HCT116 (cell line): Measurements from ENCODE around the gene NEK6. TPM values are rescaled to one million over a fixed set of nuclear protein-coding genes. Genes with fewer than 3 reads are reported as not detected.

ENCODE experiments used
- ATAC-seq: fragments of 200-7000 bp; cut with Tn5 transposase; 2 replicates; pipeline ENCODE4 v1.9.1; 2020; ENCODE audit warnings: mild to moderate bottlenecking, moderate library complexity
- BruUV-seq: library from RNA; stranded (reverse); fragments of 400-500 nt; replicated peaks from 2 replicates; lab custom pipeline; 2021; lab: Mats Ljungman, UMichigan
- CTCF ChIA-PET: fragments of 300-600 bp; sonication (Branson Sonifier 250); formaldehyde crosslinking; loops from one replicate; lab custom pipeline; 2021; ENCODE audit warnings: antibody characterized with exemption; lab: Charles Lee
- POLR2A ChIA-PET: fragments of 300-600, 350-600 bp; sonication (Branson Sonifier 250); formaldehyde crosslinking; loops from one replicate; lab custom pipeline; 2021; ENCODE audit warnings: antibody characterized with exemption; lab: Charles Lee
- RAD21 ChIA-PET, 2 experiments: fragments of 300-600 bp; sonication (Branson Sonifier 250); formaldehyde crosslinking; loops; one replicate each; lab custom pipeline; 2023; ENCODE audit warnings: low total read pairs in 2 of 2; ENCODE audit not compliant: uncharacterized antibody in 2 of 2, unreplicated experiment in 2 of 2, low non-redundant PET in 1 of 2; lab: Charles Lee
- DNase-seq: peaks from one replicate; pipeline ENCODE4 v3.0.0-alpha.2; 2010; ENCODE audit warnings: low read depth, low spot score
- H2AFZ ChIP-seq: fragments of 200-600 bp; shearing (Covaris generic), sonication (generic); 2 replicates; pipeline ENCODE4 v1.6.1; 2017; ENCODE audit warnings: low read depth, mixed run types, mixed read lengths, antibody characterized with exemption, low read length; ENCODE audit not compliant: poor library complexity, severe bottlenecking
- H3K27ac ChIP-seq: 2 replicates; pipeline ENCODE4 v1.5.1; 2012; ENCODE audit warnings: low read depth, low read length
- H3K27me3 ChIP-seq: fragments of 200-600 bp; sonication (generic); 2 replicates; pipeline ENCODE4 v1.6.1; 2016; ENCODE audit warnings: mixed run types, low read length, mixed read lengths; ENCODE audit not compliant: insufficient read depth
- H3K36me3 ChIP-seq, 2 experiments: fragments of 200-500 bp in 1 of 2; fragments of 200-600 bp in 1 of 2; sonication (Bioruptor generic) in 1 of 2; sonication (generic) in 1 of 2; 2 replicates each; pipeline versions ENCODE4 v1.5.1 to v1.6.1; 2014 to 2016; ENCODE audit warnings: low read length in 2 of 2, inconsistent platforms in 1 of 2, mixed read lengths in 1 of 2, mixed run types in 1 of 2; ENCODE audit not compliant: insufficient read depth in 2 of 2, control insufficient read depth in 1 of 2
- H3K4me1 ChIP-seq, 2 experiments: fragments of 200-600 bp in 1 of 2; sonication (generic) in 1 of 2; 2 replicates each; pipeline versions ENCODE4 v1.5.1 to v1.6.1; 2012 to 2017; ENCODE audit warnings: low read length in 2 of 2, inconsistent platforms in 1 of 2, mild to moderate bottlenecking in 1 of 2, mixed read lengths in 1 of 2, mixed run types in 1 of 2, moderate library complexity in 1 of 2; ENCODE audit not compliant: insufficient read depth in 2 of 2, control insufficient read depth in 1 of 2
- H3K4me2 ChIP-seq: fragments of 200-600 bp; sonication (generic); 2 replicates; pipeline ENCODE4 v1.6.1; 2017; ENCODE audit warnings: mixed run types, low read length, mixed read lengths
- H3K4me3 ChIP-seq, 2 experiments: fragments of 200-600 bp in 1 of 2; sonication (generic) in 1 of 2; replicated peaks in 1 of 2; 2 replicates each; pipeline ENCODE4 v1.5.1; 2011 to 2016; ENCODE audit warnings: low read length in 2 of 2, control low read depth in 1 of 2, low read depth in 1 of 2, mild to moderate bottlenecking in 1 of 2, mixed read lengths in 1 of 2, mixed run types in 1 of 2
- H3K79me2 ChIP-seq: fragments of 200-600 bp; sonication (generic); 2 replicates; pipeline ENCODE4 v1.6.1; 2017; ENCODE audit warnings: mild to moderate bottlenecking, mixed run types, low read length, moderate library complexity, mixed read lengths; ENCODE audit not compliant: insufficient read depth
- H3K9ac ChIP-seq: fragments of 200-600 bp; sonication (generic); 2 replicates; pipeline ENCODE4 v1.6.1; 2016; ENCODE audit warnings: low read length, mixed read lengths
- H3K9me2 ChIP-seq: fragments of 200-600 bp; sonication (generic), shearing (Covaris generic); 2 replicates; pipeline ENCODE4 v1.6.1; 2017; ENCODE audit warnings: mixed run types, mild to moderate bottlenecking, moderate library complexity; ENCODE audit not compliant: insufficient read depth
- H3K9me3 ChIP-seq, 2 experiments: fragments of 200-500 bp in 1 of 2; fragments of 200-600 bp in 1 of 2; sonication (Bioruptor generic) in 1 of 2; sonication (generic) in 1 of 2; 2 replicates each; pipeline ENCODE4 v1.6.1; 2014 to 2017; ENCODE audit warnings: low read length in 2 of 2, mixed read lengths in 2 of 2, inconsistent platforms in 1 of 2, low read depth in 1 of 2, mild to moderate bottlenecking in 1 of 2, mixed run types in 1 of 2, moderate library complexity in 1 of 2; ENCODE audit not compliant: control insufficient read depth in 1 of 2, insufficient read depth in 1 of 2
- H4K20me1 ChIP-seq: fragments of 200-600 bp; sonication (generic), shearing (Covaris generic); 2 replicates; pipeline ENCODE4 v1.6.1; 2017; ENCODE audit warnings: mixed run types, mild to moderate bottlenecking, moderate library complexity; ENCODE audit not compliant: insufficient read depth
- CBX3 ChIP-seq: IDR thresholded peaks from 2 replicates; pipeline ENCODE4 v1.6.1; 2012; ENCODE audit warnings: low read depth
- CEBPB ChIP-seq: IDR thresholded peaks from 2 replicates; pipeline ENCODE4 v1.6.1; 2012; ENCODE audit warnings: low read depth
- EGR1 ChIP-seq: IDR thresholded peaks from 2 replicates; pipeline ENCODE4 v1.6.1; 2012; ENCODE audit warnings: low read depth
- EZH2phosphoT487 ChIP-seq: fragments of 200-600 bp; IDR thresholded peaks from 2 replicates; pipeline ENCODE4 v1.6.1; 2018; ENCODE audit warnings: antibody characterized with exemption, borderline replicate concordance
- FOSL1 ChIP-seq: IDR thresholded peaks from 2 replicates; pipeline ENCODE4 v1.6.1; 2012; ENCODE audit warnings: low read depth
- JUND ChIP-seq: IDR thresholded peaks from 2 replicates; pipeline ENCODE4 v1.6.1; 2012
- POLR2A ChIP-seq: IDR thresholded peaks from 2 replicates; pipeline ENCODE4 v1.7.0; 2011; ENCODE audit warnings: borderline replicate concordance; ENCODE audit not compliant: insufficient read depth, insufficient read length; ENCODE audit errors: extremely low read depth
- POLR2AphosphoS5 ChIP-seq: IDR thresholded peaks from 2 replicates; pipeline ENCODE4 v1.6.1; 2011; ENCODE audit warnings: mild to moderate bottlenecking, low read depth, low read length, moderate library complexity
- RAD21 ChIP-seq: IDR thresholded peaks from 2 replicates; pipeline ENCODE4 v1.6.1; 2012; ENCODE audit warnings: low read depth, mild to moderate bottlenecking
- SIN3A ChIP-seq: IDR thresholded peaks from 2 replicates; pipeline ENCODE4 v1.6.1; 2012; ENCODE audit warnings: low read depth
- SRF ChIP-seq: IDR thresholded peaks from 2 replicates; pipeline ENCODE4 v1.6.1; 2012; ENCODE audit warnings: low read depth
- TCF7L2 ChIP-seq: IDR thresholded peaks from 2 replicates; pipeline ENCODE4 v1.7.0; 2011; ENCODE audit warnings: borderline replicate concordance, inconsistent platforms; ENCODE audit not compliant: insufficient read depth, insufficient read length; ENCODE audit errors: extremely low read depth
- YY1 ChIP-seq: IDR thresholded peaks from 2 replicates; pipeline ENCODE4 v1.6.1; 2011; ENCODE audit warnings: low read length, low read depth, moderate library complexity, mild to moderate bottlenecking; ENCODE audit not compliant: insufficient replicate concordance; ENCODE audit errors: extremely low read depth
- ZNF274 ChIP-seq: fragments of 200-500 bp; sonication (Bioruptor generic); IDR thresholded peaks from 2 replicates; pipeline ENCODE4 v1.6.1; 2014; ENCODE audit warnings: mild to moderate bottlenecking, low read depth, low read length, inconsistent platforms
- intact Hi-C: fragments of 100-400 bp; cut with micrococcal nuclease; formaldehyde crosslinking; loops from 2 replicates; pipeline ENCODE4 v1.10.0; 2022
- total RNA-seq: library from RNA; stranded (reverse); gene quantifications from one replicate; pipeline ENCODE4 v1.2.1, GENCODE V29; 2021; ENCODE audit not compliant: unreplicated experiment
- TF ChIP-seq, protein P1 (sequence below): IDR thresholded peaks from 2 replicates; pipeline ENCODE4 v1.6.1; 2012; ENCODE audit warnings: low read depth
- TF ChIP-seq, protein P2 (sequence below): IDR thresholded peaks from 2 replicates; pipeline ENCODE4 v1.6.1; 2012
- TF ChIP-seq, protein P3 (sequence below): IDR thresholded peaks from 2 replicates; pipeline ENCODE4 v1.6.1; 2011; ENCODE audit warnings: mild to moderate bottlenecking, low read length, moderate library complexity; ENCODE audit not compliant: insufficient replicate concordance; ENCODE audit errors: extremely low read depth

The NEK6 gene
- total RNA-seq, 1 experiment from 2014 or later = 40.8 TPM

DNA sequence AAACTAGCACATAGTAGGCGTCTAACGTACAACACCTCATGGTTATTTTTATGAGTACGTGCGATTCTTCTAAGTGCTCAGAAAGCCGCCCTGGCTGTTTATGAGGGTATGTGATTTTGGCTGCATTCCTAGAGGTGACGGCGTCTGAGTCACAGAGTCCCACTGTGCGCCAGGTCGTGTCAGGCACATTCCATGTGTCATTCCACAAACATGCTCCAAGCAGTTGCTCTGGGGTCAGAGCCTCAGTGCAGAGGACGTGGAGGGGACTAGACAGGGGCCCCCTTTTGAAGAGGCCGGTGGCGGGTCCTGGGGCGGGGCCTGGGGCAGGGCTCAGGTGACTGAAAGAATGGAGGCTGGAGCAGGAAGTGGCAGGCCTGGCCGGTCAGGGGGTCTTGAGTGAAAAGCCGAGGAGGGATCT is 51.9 kb downstream of the NEK6 start:
- Histone ChIP-seq H3K4me2 (peak overlapping the region; percentile 68), H2AFZ (no peak overlapping the region), H3K27me3 (no peaks in the 10 kb centered on the region), H3K9me2 (no peaks in the 10 kb centered on the region), H3K27ac (peak overlapping the region; percentile 35), H3K4me1 (peaks cover 30 to 60% of the 10 kb centered on the region in 2 experiments), H3K79me2 (no peaks in the 10 kb centered on the region; the same call in 1 of the 2 replicates), H3K9me3 (no peaks in the 10 kb centered on the region), H3K4me3 (peak overlapping the region in 1 of 2 experiments; percentile 27; a peak in 2 of 4 replicates), H4K20me1 (no peaks in the 10 kb centered on the region), H3K9ac (peak overlapping the region; percentile 52), H3K36me3 (no peaks in the 10 kb centered on the region; a peak in 1 of 4 replicates)
- BruUV-seq = no TSS peak
- DNase-seq = peak; percentile 92
- POLR2A ChIA-PET = no interaction called here
- intact Hi-C loops = loop anchor here (5.0 to 10.0 kb wide), 2 partner anchors 52 to 765 kb away; partner anchors contain the start of gene NEK6
- TF ChIP-seq RAD21 (no peak), CBX3 (no peak), SIN3A (no peak), FOSL1 (no peak), ZNF274 (no peak), EGR1 (no peak), YY1 (peak; percentile 57), EZH2phosphoT487 (no peak), SRF (no peak), POLR2A (no peak), CEBPB (no peak), POLR2AphosphoS5 (peak; percentile 87), TCF7L2 (peak; percentile 96), JUND (no peak)
- TF ChIP-seq, protein P1, sequence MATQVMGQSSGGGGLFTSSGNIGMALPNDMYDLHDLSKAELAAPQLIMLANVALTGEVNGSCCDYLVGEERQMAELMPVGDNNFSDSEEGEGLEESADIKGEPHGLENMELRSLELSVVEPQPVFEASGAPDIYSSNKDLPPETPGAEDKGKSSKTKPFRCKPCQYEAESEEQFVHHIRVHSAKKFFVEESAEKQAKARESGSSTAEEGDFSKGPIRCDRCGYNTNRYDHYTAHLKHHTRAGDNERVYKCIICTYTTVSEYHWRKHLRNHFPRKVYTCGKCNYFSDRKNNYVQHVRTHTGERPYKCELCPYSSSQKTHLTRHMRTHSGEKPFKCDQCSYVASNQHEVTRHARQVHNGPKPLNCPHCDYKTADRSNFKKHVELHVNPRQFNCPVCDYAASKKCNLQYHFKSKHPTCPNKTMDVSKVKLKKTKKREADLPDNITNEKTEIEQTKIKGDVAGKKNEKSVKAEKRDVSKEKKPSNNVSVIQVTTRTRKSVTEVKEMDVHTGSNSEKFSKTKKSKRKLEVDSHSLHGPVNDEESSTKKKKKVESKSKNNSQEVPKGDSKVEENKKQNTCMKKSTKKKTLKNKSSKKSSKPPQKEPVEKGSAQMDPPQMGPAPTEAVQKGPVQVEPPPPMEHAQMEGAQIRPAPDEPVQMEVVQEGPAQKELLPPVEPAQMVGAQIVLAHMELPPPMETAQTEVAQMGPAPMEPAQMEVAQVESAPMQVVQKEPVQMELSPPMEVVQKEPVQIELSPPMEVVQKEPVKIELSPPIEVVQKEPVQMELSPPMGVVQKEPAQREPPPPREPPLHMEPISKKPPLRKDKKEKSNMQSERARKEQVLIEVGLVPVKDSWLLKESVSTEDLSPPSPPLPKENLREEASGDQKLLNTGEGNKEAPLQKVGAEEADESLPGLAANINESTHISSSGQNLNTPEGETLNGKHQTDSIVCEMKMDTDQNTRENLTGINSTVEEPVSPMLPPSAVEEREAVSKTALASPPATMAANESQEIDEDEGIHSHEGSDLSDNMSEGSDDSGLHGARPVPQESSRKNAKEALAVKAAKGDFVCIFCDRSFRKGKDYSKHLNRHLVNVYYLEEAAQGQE = no peak
- TF ChIP-seq, protein P2, sequence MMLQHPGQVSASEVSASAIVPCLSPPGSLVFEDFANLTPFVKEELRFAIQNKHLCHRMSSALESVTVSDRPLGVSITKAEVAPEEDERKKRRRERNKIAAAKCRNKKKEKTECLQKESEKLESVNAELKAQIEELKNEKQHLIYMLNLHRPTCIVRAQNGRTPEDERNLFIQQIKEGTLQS = no peak
- TF ChIP-seq, protein P3, sequence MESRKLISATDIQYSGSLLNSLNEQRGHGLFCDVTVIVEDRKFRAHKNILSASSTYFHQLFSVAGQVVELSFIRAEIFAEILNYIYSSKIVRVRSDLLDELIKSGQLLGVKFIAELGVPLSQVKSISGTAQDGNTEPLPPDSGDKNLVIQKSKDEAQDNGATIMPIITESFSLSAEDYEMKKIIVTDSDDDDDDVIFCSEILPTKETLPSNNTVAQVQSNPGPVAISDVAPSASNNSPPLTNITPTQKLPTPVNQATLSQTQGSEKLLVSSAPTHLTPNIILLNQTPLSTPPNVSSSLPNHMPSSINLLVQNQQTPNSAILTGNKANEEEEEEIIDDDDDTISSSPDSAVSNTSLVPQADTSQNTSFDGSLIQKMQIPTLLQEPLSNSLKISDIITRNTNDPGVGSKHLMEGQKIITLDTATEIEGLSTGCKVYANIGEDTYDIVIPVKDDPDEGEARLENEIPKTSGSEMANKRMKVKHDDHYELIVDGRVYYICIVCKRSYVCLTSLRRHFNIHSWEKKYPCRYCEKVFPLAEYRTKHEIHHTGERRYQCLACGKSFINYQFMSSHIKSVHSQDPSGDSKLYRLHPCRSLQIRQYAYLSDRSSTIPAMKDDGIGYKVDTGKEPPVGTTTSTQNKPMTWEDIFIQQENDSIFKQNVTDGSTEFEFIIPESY = peak; percentile 82
- RAD21 ChIA-PET = interaction anchor here in 1 of 2 experiments (0.6 kb wide), 1 partner anchor 270 kb away, joined by 3 read pairs; no protein-coding TSS in a partner anchor
- CTCF ChIA-PET = no interaction called here
- ATAC-seq = peak; percentile 93
